ENCODE data around the gene NPPA.

GRCh38 chr1:11847667-11848372 is at the start of gene NPPA:
- TF ChIP-seq CTCF (IDR thresholded peaks at IDR 0.05) (no peak), EZH2 (IDR thresholded peaks at IDR 0.05) (no peak), EZH2phosphoT487 (IDR thresholded peaks at IDR 0.05) (no peak)
